Mesendoderm (in vitro differentiated cells): Measurements from ENCODE around the gene OPN1MW3.
"Not testable (repeated sequence)": the region's sequence is repeated elsewhere in the genome, so short reads cannot be mapped to it uniquely, and the experiment has no call there.

Experiments used
- DNase-seq: peaks from one replicate; pipeline ENCODE4 v3.0.0; 2013
- H2AK5ac ChIP-seq: 2 replicates; pipeline ENCODE4 v1.6.1; 2013; ENCODE audit warnings: low read length, inconsistent platforms
- H2BK120ac ChIP-seq: 2 replicates; pipeline ENCODE4 v1.6.1; 2013; ENCODE audit warnings: low read depth, mild to moderate bottlenecking, low read length, moderate library complexity, mixed read lengths
- H2BK15ac ChIP-seq: replicated peaks from 2 replicates; pipeline ENCODE4 v1.6.1; 2013; ENCODE audit warnings: low read depth, mild to moderate bottlenecking, moderate library complexity
- H2BK5ac ChIP-seq: 2 replicates; pipeline ENCODE4 v1.6.1; 2013; ENCODE audit warnings: low read length, inconsistent platforms
- H3K18ac ChIP-seq: 2 replicates; pipeline ENCODE4 v1.6.1; 2013; ENCODE audit warnings: mild to moderate bottlenecking, low read length, mixed read lengths
- H3K23ac ChIP-seq: one replicate; pipeline ENCODE4 v1.6.1; 2013; ENCODE audit warnings: low read length
- H3K27ac ChIP-seq: 2 replicates; pipeline ENCODE4 v1.5.1; 2013; ENCODE audit warnings: low read depth, mild to moderate bottlenecking, inconsistent platforms, low read length, moderate library complexity
- H3K27me3 ChIP-seq: 2 replicates; pipeline ENCODE4 v1.6.1; 2013; ENCODE audit warnings: low read length, control low read depth, mild to moderate bottlenecking, inconsistent platforms; ENCODE audit not compliant: insufficient read depth, poor library complexity
- H3K36me3 ChIP-seq: 2 replicates; pipeline ENCODE4 v1.6.1; 2013; ENCODE audit warnings: low read length, inconsistent platforms; ENCODE audit not compliant: control insufficient read depth, insufficient read depth
- H3K4ac ChIP-seq: one replicate; pipeline ENCODE4 v1.6.1; 2013; ENCODE audit warnings: low read depth, mild to moderate bottlenecking, low read length, moderate library complexity
- H3K4me1 ChIP-seq: 2 replicates; pipeline ENCODE4 v1.6.1; 2013; ENCODE audit warnings: low read depth, low read length, inconsistent platforms; ENCODE audit not compliant: control insufficient read depth
- H3K4me2 ChIP-seq: 2 replicates; pipeline ENCODE4 v1.6.1; 2013; ENCODE audit warnings: low read length
- H3K4me3 ChIP-seq: 2 replicates; pipeline ENCODE4 v1.5.1; 2013; ENCODE audit warnings: mild to moderate bottlenecking, low read length
- H3K56ac ChIP-seq: one replicate; pipeline ENCODE4 v1.6.1; 2013; ENCODE audit warnings: low read length
- H3K79me1 ChIP-seq: 2 replicates; pipeline ENCODE4 v1.6.1; 2013; ENCODE audit warnings: low read length, inconsistent platforms
- H3K79me2 ChIP-seq: 2 replicates; pipeline ENCODE4 v1.6.1; 2013; ENCODE audit warnings: mild to moderate bottlenecking, low read length; ENCODE audit not compliant: control insufficient read depth, insufficient read depth
- H3K9ac ChIP-seq: 2 replicates; pipeline ENCODE4 v1.6.1; 2013; ENCODE audit warnings: low read length, inconsistent platforms
- H4K5ac ChIP-seq: one replicate; pipeline ENCODE4 v1.6.1; 2013; ENCODE audit warnings: low read length
- H4K8ac ChIP-seq: one replicate; pipeline ENCODE4 v1.6.1; 2013; ENCODE audit warnings: low read depth, mild to moderate bottlenecking, control low read depth, low read length, moderate library complexity
- WGBS: extraction: QIAGEN DNeasy Blood & Tissue Kit; methylation state at CpG from one replicate; pipeline ENCODE4 v1.1.7; 2013; ENCODE audit warnings: low lambda C conversion rate, missing lambda C conversion rate; ENCODE audit not compliant: insufficient coverage; ENCODE audit errors: extremely low coverage; 5-methylcytosine and 5-hydroxymethylcytosine counted together

The OPN1MW3 gene

DNA sequence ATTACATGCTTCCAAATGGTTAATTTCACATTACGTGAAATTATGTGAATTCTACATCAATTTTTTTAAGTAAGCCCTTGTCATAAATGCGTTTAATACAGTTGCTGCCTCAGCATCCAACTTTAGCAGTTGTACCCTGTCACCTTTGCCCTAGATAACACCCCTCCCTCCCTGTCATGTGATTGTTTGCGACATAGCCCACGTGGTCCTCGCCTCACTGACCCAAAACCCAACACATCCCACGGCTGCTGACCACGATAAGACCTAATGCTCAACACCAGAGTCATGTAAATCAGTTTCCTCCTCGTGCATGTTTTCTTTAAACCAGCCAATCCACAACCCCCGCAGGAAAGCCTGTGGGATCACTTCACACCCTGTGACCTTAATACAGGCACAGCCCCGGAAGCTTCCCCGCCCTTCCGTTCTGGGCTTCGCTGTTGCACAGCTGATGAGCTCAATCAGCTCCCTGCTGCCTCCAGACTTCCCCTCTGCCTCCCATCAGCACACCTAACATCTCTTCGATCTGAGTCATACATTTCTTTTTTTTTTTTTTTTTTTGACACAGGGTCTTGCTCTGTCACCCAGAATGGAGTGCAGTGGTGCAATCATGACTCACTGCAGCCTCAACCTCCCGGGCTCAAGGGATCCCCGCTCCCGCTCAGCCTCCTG, 9.9 kb upstream of the OPN1MW3 start:
- not testable (repeated sequence) for H3K4me3 ChIP-seq, H3K79me1 ChIP-seq, H2BK120ac ChIP-seq, DNase-seq, H2BK5ac ChIP-seq, H3K27me3 ChIP-seq, H2AK5ac ChIP-seq, H3K4ac ChIP-seq, H3K23ac ChIP-seq, H3K4me2 ChIP-seq, H3K9ac ChIP-seq, H4K5ac ChIP-seq, H4K8ac ChIP-seq, H3K27ac ChIP-seq, H3K79me2 ChIP-seq, H3K36me3 ChIP-seq, H3K4me1 ChIP-seq, H3K56ac ChIP-seq, H2BK15ac ChIP-seq, H3K18ac ChIP-seq
- WGBS: no CpG with 5 or more reads among the region's 17 CpGs

DNA sequence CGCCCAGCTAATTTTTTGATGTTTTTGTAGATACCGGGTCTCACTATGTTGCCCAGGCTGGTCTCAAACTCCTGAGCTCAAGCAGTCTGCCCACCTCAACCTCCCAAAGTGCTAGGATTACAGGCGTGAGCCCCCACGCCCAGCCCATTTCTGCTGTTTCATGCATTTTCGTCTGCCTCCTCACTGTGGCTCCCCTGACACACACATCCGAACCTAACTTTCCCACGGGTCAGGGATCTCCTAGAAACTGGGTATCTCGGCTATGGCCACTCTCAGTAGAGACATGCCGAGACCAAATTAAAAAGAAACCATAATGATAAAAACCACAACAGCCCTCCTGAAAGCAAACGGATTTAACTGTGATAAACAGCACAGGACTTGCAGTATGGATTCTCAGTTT, 9.3 kb upstream of the OPN1MW3 start:
- H3K56ac ChIP-seq, H3K79me2 ChIP-seq, H4K8ac ChIP-seq, H3K4me1 ChIP-seq, H2BK120ac ChIP-seq, H2AK5ac ChIP-seq, H2BK5ac ChIP-seq, H4K5ac ChIP-seq, H3K27me3 ChIP-seq, H3K23ac ChIP-seq, H2BK15ac ChIP-seq, H3K36me3 ChIP-seq, H3K18ac ChIP-seq, H3K4me2 ChIP-seq, H3K9ac ChIP-seq, DNase-seq, H3K27ac ChIP-seq, H3K4me3 ChIP-seq, H3K79me1 ChIP-seq, H3K4ac ChIP-seq: not testable (repeated sequence)
- WGBS: no CpG with 5 or more reads among the region's 10 CpGs

DNA sequence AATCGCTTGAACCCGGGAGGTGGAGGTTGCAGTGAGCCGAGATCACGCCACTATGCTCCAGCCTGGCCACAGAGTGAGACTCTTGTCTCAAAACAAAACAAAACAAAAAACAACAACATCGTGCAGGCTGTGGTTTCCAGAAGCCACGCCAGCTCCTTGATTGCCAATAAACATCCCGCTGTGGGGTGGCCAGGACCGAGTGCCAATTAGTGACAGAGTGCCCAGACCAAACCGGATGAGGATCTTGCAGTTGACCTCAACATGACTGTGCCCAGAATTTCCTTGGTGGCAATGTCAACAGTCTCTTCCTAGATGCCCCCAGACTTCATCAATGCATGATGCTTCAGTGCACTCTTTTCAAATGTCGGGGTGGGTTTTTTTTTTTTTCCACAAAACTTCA, 1.3 kb downstream of the OPN1MW3 start:
- not testable (repeated sequence) for H3K79me2 ChIP-seq, H3K23ac ChIP-seq, H3K18ac ChIP-seq, H3K9ac ChIP-seq, H2AK5ac ChIP-seq, H4K5ac ChIP-seq, H2BK120ac ChIP-seq, H3K27me3 ChIP-seq, H3K27ac ChIP-seq, H3K56ac ChIP-seq, H2BK5ac ChIP-seq, H3K4me2 ChIP-seq, H4K8ac ChIP-seq, H3K36me3 ChIP-seq, H3K4me1 ChIP-seq, H3K4ac ChIP-seq, DNase-seq, H3K4me3 ChIP-seq, H2BK15ac ChIP-seq, H3K79me1 ChIP-seq
- no CpG with 5 or more reads among the region's 10 CpGs for WGBS

DNA sequence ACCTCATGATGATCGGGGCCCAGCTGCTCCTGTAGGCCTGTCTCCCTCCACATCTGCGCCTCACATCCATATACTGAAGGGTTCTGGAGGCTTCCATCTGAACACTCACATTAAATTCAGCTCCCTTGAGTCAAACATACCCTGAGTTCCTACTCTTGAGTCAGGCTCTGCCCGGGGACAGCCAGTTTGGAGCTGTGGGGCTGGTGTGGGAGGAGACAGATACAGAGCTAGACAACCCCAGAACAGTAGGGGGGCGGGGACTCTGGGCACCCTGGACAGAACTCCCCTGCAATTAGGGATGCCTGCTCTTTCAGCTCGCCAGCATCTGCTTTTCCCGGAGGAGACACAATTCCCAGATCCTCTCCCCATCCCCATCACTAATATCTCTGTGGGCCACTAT, 5.7 kb downstream of the OPN1MW3 start:
- H3K4me3 ChIP-seq, H3K4ac ChIP-seq, H2BK5ac ChIP-seq, DNase-seq, H2AK5ac ChIP-seq, H4K8ac ChIP-seq, H3K36me3 ChIP-seq, H3K4me1 ChIP-seq, H3K79me1 ChIP-seq, H4K5ac ChIP-seq, H3K56ac ChIP-seq, H3K9ac ChIP-seq, H2BK120ac ChIP-seq, H3K18ac ChIP-seq, H2BK15ac ChIP-seq, H3K27ac ChIP-seq, H3K79me2 ChIP-seq, H3K4me2 ChIP-seq, H3K23ac ChIP-seq, H3K27me3 ChIP-seq: not testable (repeated sequence)
- WGBS: no CpG with 5 or more reads among the region's 6 CpGs

DNA sequence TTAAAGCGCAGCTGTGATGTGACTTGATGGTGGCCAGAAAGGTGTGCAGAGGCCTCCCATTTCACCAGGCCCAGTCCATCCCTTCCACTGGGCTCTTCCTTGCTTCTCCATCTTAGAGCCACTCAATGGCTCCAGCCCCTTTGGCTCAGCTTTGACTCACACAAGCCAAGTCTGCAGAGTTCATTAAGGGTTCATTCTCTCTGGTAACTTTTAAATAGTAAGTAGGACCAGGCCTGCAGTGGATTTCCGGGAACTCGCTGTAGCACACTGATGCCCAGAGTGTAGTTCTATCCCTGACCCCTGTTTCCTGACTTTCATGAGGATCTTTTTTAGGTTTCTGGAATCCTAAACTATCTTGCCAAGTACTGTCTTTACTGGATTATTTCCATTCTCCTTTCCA, 11.9 kb downstream of the OPN1MW3 start:
- H2AK5ac ChIP-seq, H4K5ac ChIP-seq, H3K4me3 ChIP-seq, H3K9ac ChIP-seq, H2BK5ac ChIP-seq, DNase-seq, H3K79me2 ChIP-seq, H3K36me3 ChIP-seq, H3K56ac ChIP-seq, H3K4me2 ChIP-seq, H3K4me1 ChIP-seq, H3K27me3 ChIP-seq, H3K79me1 ChIP-seq, H2BK120ac ChIP-seq, H2BK15ac ChIP-seq, H4K8ac ChIP-seq, H3K18ac ChIP-seq, H3K23ac ChIP-seq, H3K4ac ChIP-seq, H3K27ac ChIP-seq: not testable (repeated sequence)
- WGBS: no CpG with 5 or more reads among the region's 3 CpGs
